Tibial artery (tissue), 4 donors: ENCODE data around the gene RAD51B.

Experiments
- DNase-seq, 2 donors: peaks; one replicate each; pipeline ENCODE4 v3.0.0-alpha.2; 2019
- H3K27ac ChIP-seq, 2 donors: fragments of 200-600 bp; sonication (generic) in 1 of 2; 1 replicate in 1 of 2; 2 replicates in 1 of 2; pipeline ENCODE4 v1.5.1; 2018 to 2019; ENCODE audit warnings: mild to moderate bottlenecking in 1 of 2
- H3K27me3 ChIP-seq, 2 donors: fragments of 200-600 bp; sonication (generic) in 1 of 2; one replicate each; pipeline versions ENCODE4 v1.5.1 to v1.6.0; 2016 to 2019
- H3K36me3 ChIP-seq, 3 donors: fragments of 200-600 bp; sonication (generic) in 2 of 3; one replicate each; pipeline ENCODE4 v1.5.1; 2016 to 2019; ENCODE audit warnings: mild to moderate bottlenecking in 2 of 3
- H3K4me1 ChIP-seq, 4 donors: fragments of 200-600 bp; sonication (generic) in 2 of 4; 1 replicate in 3 of 4; 2 replicates in 1 of 4; pipeline ENCODE4 v1.5.1; 2016 to 2019
- H3K4me3 ChIP-seq, 2 donors: fragments of 200-600 bp; sonication (generic) in 1 of 2; 1 replicate in 1 of 2; 2 replicates in 1 of 2; pipeline ENCODE4 v1.5.1; 2018 to 2019; ENCODE audit warnings: mild to moderate bottlenecking in 2 of 2
- H3K9me3 ChIP-seq, 3 donors: fragments of 200-600 bp; sonication (generic) in 1 of 3; one replicate each; pipeline ENCODE4 v1.5.1; 2016 to 2019
- CTCF ChIP-seq, 2 experiments: fragments of 200-600 bp in 1 of 2; fragments of 450-650 bp in 1 of 2; IDR thresholded peaks; one replicate each; pipeline ENCODE4 v1.5.1; 2017 to 2019; ENCODE audit warnings: antibody characterized with exemption in 2 of 2, mild to moderate bottlenecking in 1 of 2, moderate library complexity in 1 of 2
- intact Hi-C: fragments of 100-400 bp; cut with DNase I; formaldehyde crosslinking; loops from one replicate; pipeline ENCODE4 v1.15.0; 2023; ENCODE audit warnings: low total_unique reads

RAD51B gene

GRCh38 chr14:68468437-68469207 lies 649.0 kb downstream of the RAD51B start:
- no peak overlapping the region for H3K27ac ChIP-seq
- DNase-seq = no peak
- no peaks in the 10 kb centered on the region for H3K36me3 ChIP-seq
- no peak for TF ChIP-seq CTCF (IDR thresholded peaks at IDR 0.05)
- H3K4me1 ChIP-seq = peaks cover 0 to 25% (median 14%) of the 10 kb centered on the region in 4 donors
- H3K27me3 ChIP-seq = no peaks in the 10 kb centered on the region
- no peak overlapping the region for H3K4me3 ChIP-seq
- no peaks in the 10 kb centered on the region for H3K9me3 ChIP-seq
- intact Hi-C loops = no loop called here

- no peak overlapping the region for H3K27ac ChIP-seq
- DNase-seq = no peak
- H3K4me1 ChIP-seq = peaks cover 0 to 23% (median 14%) of the 10 kb centered on the region in 4 donors
- intact Hi-C loops = no loop called here
- no peaks in the 10 kb centered on the region for H3K27me3 ChIP-seq
- no peak overlapping the region for H3K4me3 ChIP-seq
- no peak for TF ChIP-seq CTCF (IDR thresholded peaks at IDR 0.05)
- H3K36me3 ChIP-seq = no peaks in the 10 kb centered on the region
- no peaks in the 10 kb centered on the region for H3K9me3 ChIP-seq
Measured at GRCh38 chr14:68469208-68469713, 649.7 kb downstream of the RAD51B start.

DNA sequence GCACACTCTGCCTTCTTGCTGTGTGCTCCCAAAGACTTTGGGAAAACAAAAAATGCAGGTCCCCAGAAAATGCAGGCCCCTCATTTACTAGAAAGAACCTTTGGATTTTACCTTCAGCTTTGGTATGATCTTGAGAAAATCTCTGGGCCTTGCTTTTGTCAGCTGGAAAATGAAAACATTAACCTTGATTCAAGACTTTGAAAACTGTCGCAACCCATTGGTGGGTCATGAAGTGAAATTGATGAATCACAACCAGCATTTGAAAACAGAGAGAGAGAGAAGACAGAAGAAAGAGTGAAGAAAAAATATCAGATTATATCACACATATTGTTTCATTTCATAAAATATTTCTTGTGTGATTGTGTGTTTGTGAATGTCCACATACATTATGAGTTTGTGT lies 650.8 kb downstream of the RAD51B start:
- no peaks in the 10 kb centered on the region for H3K27me3 ChIP-seq
- no peaks in the 10 kb centered on the region for H3K36me3 ChIP-seq
- no peak overlapping the region for H3K27ac ChIP-seq
- no peak overlapping the region for H3K4me3 ChIP-seq
- H3K9me3 ChIP-seq = no peaks in the 10 kb centered on the region
- TF ChIP-seq CTCF (IDR thresholded peaks at IDR 0.05) = no peak
- H3K4me1 ChIP-seq = peaks cover 0 to 13% (median 8%) of the 10 kb centered on the region in 4 donors
- intact Hi-C loops = no loop called here
- no peak for DNase-seq

DNA sequence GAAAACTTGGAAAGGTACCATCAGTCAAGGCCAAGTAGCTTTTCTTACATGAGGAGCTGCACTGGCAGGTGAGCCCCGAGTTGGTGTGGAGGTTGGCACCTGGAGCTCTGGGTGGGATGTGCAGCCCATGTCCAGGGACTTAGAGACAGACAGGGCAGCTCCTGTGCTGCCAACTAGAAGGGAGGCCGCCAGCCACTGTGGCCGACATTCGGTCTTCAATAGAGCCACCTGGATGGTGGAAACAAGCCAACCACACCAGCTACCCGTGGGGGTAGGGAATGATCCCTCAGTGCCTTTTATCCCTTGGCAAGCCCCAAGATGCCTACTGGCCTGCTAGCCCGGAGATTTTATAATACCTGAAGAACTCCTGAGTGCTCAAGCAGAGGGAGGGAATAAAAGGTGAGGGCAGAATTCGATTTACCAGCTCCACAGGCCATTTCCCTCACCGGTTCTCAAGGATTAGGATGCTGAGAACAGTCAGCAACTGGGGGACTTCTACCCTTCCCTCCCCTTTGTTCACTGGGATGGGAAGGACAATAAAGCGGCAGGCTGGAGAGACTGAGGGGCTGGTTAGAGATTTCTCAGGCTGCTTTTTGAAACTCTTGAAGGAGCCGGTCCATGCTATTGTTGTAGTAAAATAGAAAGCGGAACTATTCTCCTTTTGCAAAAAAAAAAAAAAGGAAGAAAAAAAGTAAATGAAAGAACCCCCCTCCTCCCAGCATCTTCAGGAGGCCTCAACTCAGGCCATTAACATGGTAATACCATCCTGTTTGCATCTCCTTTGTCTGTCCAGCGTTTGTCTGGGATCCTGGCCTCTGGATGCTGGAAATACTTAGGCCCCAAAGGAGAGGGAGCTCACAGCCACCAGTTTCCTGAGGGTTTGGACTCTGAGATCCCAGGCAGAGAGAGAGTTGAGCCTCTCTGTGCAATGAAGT lies 651.7 kb downstream of the RAD51B start:
- no peaks in the 10 kb centered on the region for H3K9me3 ChIP-seq
- H3K27ac ChIP-seq = no peak overlapping the region
- H3K4me3 ChIP-seq = no peak overlapping the region
- no peaks in the 10 kb centered on the region for H3K36me3 ChIP-seq
- H3K4me1 ChIP-seq = peaks cover 0 to 9% (median 5%) of the 10 kb centered on the region in 4 donors
- intact Hi-C loops = no loop called here
- DNase-seq = no peak
- H3K27me3 ChIP-seq = no peaks in the 10 kb centered on the region
- TF ChIP-seq CTCF (IDR thresholded peaks at IDR 0.05) = no peak

- intact Hi-C loops = no loop called here
- no peak for TF ChIP-seq CTCF (IDR thresholded peaks at IDR 0.05)
- H3K4me3 ChIP-seq = no peak overlapping the region
- H3K27me3 ChIP-seq = no peaks in the 10 kb centered on the region
- no peak overlapping the region for H3K27ac ChIP-seq
- peaks cover 0 to 5% (median under 1%) of the 10 kb centered on the region in 4 donors for H3K4me1 ChIP-seq
- no peaks in the 10 kb centered on the region for H3K36me3 ChIP-seq
- no peaks in the 10 kb centered on the region for H3K9me3 ChIP-seq
- no peak for DNase-seq
Measured at GRCh38 chr14:68471964-68472508, 652.5 kb downstream of the RAD51B start.
